GM18909 (cell line): ENCODE results near the gene PDE6C.

Source experiments
- ATAC-seq: cut with Tn5 transposase; IDR thresholded peaks from one replicate; pipeline ENCODE4 v1.9.1; 2021; ENCODE audit warnings: mild to moderate bottlenecking; ENCODE audit not compliant: unreplicated experiment, poor library complexity

PDE6C gene

GRCh38 chr10:93593254-93593653, 19.1 kb upstream of the PDE6C start:
- ATAC-seq, result no peak

- ATAC-seq, result no peak
Observed at GRCh38 chr10:93593749-93594148, 18.6 kb upstream of the PDE6C start.

- ATAC-seq, result no peak
Observed at GRCh38 chr10:93594518-93594917, 17.8 kb upstream of the PDE6C start.

GRCh38 chr10:93595378-93596161, 16.8 kb upstream of the PDE6C start:
- no peak for ATAC-seq

- ATAC-seq, result no peak
Observed at GRCh38 chr10:93596539-93596938, 15.8 kb upstream of the PDE6C start.

- no peak for ATAC-seq
Observed at GRCh38 chr10:93597075-93597599, 15.2 kb upstream of the PDE6C start.

GRCh38 chr10:93598157-93598556, 14.2 kb upstream of the PDE6C start:
- no peak for ATAC-seq

- no peak for ATAC-seq
Observed at GRCh38 chr10:93599335-93599734, 13.0 kb upstream of the PDE6C start.

- no peak for ATAC-seq
Observed at GRCh38 chr10:93599778-93600177, 12.6 kb upstream of the PDE6C start.

GRCh38 chr10:93600446-93601145, 11.7 kb upstream of the PDE6C start:
- no peak for ATAC-seq

- no peak for ATAC-seq
Observed at GRCh38 chr10:93601146-93601773, 11.1 kb upstream of the PDE6C start, which contains the start of gene RBP4. TSS of gene RBP4 (minus strand) at chr10:93601235. CDS start at chr10:93601028, 207 bp downstream.

GRCh38 chr10:93601774-93602162, 10.6 kb upstream of the PDE6C start:
- no peak for ATAC-seq

- ATAC-seq, result no peak
Observed at GRCh38 chr10:93603023-93603422, 9.3 kb upstream of the PDE6C start.

GRCh38 chr10:93604146-93604545, 8.2 kb upstream of the PDE6C start:
- no peak for ATAC-seq

- no peak for ATAC-seq
Observed at GRCh38 chr10:93608421-93608820, 3.9 kb upstream of the PDE6C start.

- no peak for ATAC-seq
Observed at GRCh38 chr10:93613126-93613525, 789 bp downstream of the PDE6C start.

GRCh38 chr10:93614101-93614825, 1.9 kb downstream of the PDE6C start:
- no peak for ATAC-seq

GRCh38 chr10:93615576-93616235, 3.4 kb downstream of the PDE6C start:
- ATAC-seq, result no peak

- no peak for ATAC-seq
Observed at GRCh38 chr10:93620925-93621324, 8.6 kb downstream of the PDE6C start.

- ATAC-seq, result no peak
Observed at GRCh38 chr10:93622942-93623341, 10.6 kb downstream of the PDE6C start.
